H1 (cell line): ENCODE measurements around the gene CC2D1A. TPM values are rescaled to one million over a fixed set of nuclear protein-coding genes. Genes with fewer than 3 reads are reported as not detected.
A peak's percentile ranks its signal among the peaks of the same experiment; 100 is the strongest.

Experiments used
- ATF2 ChIP-seq: IDR thresholded peaks from 2 replicates; pipeline ENCODE4 v1.6.1; 2012; ENCODE audit warnings: low read length, inconsistent platforms
- CHD7 ChIP-seq: fragments of 300-600 bp; sonication (generic); IDR thresholded peaks from 2 replicates; pipeline ENCODE4 v1.7.1; 2012; ENCODE audit warnings: low read length, moderate library complexity, mild to moderate bottlenecking, inconsistent platforms; ENCODE audit not compliant: insufficient replicate concordance
- JUND ChIP-seq: IDR thresholded peaks from 2 replicates; pipeline ENCODE4 v1.6.1; 2011; ENCODE audit warnings: mild to moderate bottlenecking, improper control_type of control experiment, low read length
- PHF8 ChIP-seq: fragments of 200-600 bp; sonication (generic); conservative IDR thresholded peaks from 2 replicates; pipeline ENCODE4 v1.7.1; 2012; ENCODE audit warnings: low read depth, mild to moderate bottlenecking, inconsistent platforms, low read length, moderate library complexity
- POLR2AphosphoS5 ChIP-seq: IDR thresholded peaks from 2 replicates; pipeline ENCODE4 v1.6.1; 2011; ENCODE audit warnings: low read depth, low read length
- TEAD4 ChIP-seq: IDR thresholded peaks from 2 replicates; pipeline ENCODE4 v1.6.1; 2012; ENCODE audit warnings: low read depth, low read length, inconsistent platforms, mixed read lengths
- ZNF274 ChIP-seq: IDR thresholded peaks from 2 replicates; pipeline ENCODE4 v1.7.0; 2012; ENCODE audit warnings: low read length, borderline replicate concordance; ENCODE audit errors: extremely low read depth
- polyA plus RNA-seq, 7 experiments: library from polyadenylated mRNA; depleted of rRNA in 3 of 7; stranded (reverse) in 5 of 7; unstranded in 2 of 7; fragments of >200 nt in 5 of 7; fragments of 200-250 nt in 2 of 7; gene quantifications; 1 replicate in 5 of 7; 2 replicates in 1 of 7; 4 replicates in 1 of 7; pipeline versions ENCODE4 v1.2.1 to v1.2.3, GENCODE V29; 2011 to 2013; ENCODE audit warnings: missing spikeins in 2 of 7, mixed read lengths in 2 of 7
- total RNA-seq: library from RNA; stranded (reverse); fragmentation: NEBNext Ultra II Directional; extraction: Animal tissue kit (Norgen Biotek cat#: 25700); gene quantifications from 2 replicates; pipeline ENCODE4 v1.2.1, GENCODE V29; 2021

CC2D1A gene
- total and polyA plus RNA-seq, 2 of the 8 experiments (the other 6 are each of a cell fraction or from before 2014, with no cell fraction given) = 12.5 to 33.0 TPM

- TF ChIP-seq CHD7 = no peak
- TF ChIP-seq TEAD4 = no peak
- peak; percentile 60; the same call in 1 of the 2 replicates for TF ChIP-seq PHF8
- no peak for TF ChIP-seq JUND
- TF ChIP-seq ATF2 = no peak
- TF ChIP-seq ZNF274 = no peak
- TF ChIP-seq POLR2AphosphoS5 = 0 out of 2 replicates have a peak, but pooled peaks have one; percentile 37
These were observed at the start of gene CC2D1A, which contains the start of gene BRME1 (continued) for GRCh38 chr19:13905634-13906520.
